IPS-NIHi11 (cell line): Measurements from ENCODE around the gene LPCAT1.
"Not testable (repeated sequence)": the region's sequence is repeated elsewhere in the genome, so short reads cannot be mapped to it uniquely, and the experiment has no call there.

Experiments used
- DNase-seq: peaks from one replicate; pipeline ENCODE4 v3.0.0; 2012; ENCODE audit warnings: mixed read lengths, low spot score

LPCAT1 gene, protein sequence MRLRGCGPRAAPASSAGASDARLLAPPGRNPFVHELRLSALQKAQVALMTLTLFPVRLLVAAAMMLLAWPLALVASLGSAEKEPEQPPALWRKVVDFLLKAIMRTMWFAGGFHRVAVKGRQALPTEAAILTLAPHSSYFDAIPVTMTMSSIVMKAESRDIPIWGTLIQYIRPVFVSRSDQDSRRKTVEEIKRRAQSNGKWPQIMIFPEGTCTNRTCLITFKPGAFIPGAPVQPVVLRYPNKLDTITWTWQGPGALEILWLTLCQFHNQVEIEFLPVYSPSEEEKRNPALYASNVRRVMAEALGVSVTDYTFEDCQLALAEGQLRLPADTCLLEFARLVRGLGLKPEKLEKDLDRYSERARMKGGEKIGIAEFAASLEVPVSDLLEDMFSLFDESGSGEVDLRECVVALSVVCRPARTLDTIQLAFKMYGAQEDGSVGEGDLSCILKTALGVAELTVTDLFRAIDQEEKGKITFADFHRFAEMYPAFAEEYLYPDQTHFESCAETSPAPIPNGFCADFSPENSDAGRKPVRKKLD

GRCh38 chr5:1523793-1524480, at the start of gene LPCAT1:
Gene LPCAT1, minus strand, starts transcription at chr5:1523960. Its CDS starts 116 bp downstream, at chr5:1523844.
- peak; percentile 95 for DNase-seq

GRCh38 chr5:1571875-1572274, 48.1 kb upstream of the LPCAT1 start:
- not testable (repeated sequence) for DNase-seq

DNA sequence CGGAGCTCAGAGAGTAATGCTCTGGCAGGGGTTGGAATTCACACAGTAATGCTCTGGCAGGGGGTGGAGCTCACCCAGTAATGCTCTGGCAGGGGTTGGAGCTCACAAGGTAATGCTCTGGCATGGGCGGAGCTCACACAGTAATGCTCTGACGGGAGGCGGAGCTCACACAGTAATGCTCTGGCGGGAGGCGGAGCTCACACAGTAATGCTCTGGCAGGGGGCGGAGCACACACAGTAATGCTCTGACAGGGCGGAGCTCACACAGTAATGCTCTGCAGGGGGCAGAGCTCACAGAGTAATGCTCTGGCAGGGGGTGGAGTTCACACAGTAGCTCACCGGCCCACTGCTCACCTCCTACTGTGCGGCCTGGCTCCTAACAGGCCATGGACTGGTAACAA, 47.2 kb upstream of the LPCAT1 start:
- DNase-seq: no peak

DNA sequence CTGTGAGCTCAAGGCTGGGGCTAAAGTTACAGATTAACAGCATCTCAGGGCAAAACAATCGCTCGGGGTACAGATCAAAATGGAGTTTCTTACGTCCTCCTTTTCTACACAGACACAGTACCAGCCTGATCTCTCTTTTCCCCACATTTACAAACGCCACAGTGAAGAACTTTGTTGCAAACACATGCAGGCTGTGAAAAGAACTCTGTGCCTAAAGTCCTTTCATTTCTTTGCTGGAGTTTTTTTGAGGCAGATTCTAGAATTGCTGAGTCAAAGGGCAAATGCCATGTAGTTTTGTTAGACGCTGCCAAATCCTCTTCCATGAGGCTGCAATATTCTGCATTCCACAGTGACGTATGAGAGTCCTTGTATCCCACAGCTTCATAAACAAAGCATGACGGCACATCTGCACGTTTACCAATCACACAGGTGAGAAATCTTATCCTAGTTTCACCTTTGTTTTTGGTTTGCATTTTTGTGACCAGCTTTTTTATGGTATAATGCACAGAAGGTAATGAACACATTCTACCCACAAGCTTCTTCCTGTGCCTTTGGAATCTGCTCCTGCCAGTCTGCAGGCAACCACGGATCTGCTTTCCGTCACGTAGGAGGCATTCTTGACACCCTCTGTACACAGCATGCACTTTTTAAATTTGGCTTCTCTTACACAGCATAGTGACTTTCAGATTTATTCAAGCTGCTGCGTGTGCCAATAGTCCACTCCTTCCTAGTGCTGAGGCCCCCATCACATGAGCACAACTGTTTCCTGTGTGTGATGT, 44.6 kb upstream of the LPCAT1 start:
- no peak for DNase-seq

- DNase-seq: not testable (repeated sequence)
Measured at GRCh38 chr5:1567527-1568200, 43.9 kb upstream of the LPCAT1 start.

DNA sequence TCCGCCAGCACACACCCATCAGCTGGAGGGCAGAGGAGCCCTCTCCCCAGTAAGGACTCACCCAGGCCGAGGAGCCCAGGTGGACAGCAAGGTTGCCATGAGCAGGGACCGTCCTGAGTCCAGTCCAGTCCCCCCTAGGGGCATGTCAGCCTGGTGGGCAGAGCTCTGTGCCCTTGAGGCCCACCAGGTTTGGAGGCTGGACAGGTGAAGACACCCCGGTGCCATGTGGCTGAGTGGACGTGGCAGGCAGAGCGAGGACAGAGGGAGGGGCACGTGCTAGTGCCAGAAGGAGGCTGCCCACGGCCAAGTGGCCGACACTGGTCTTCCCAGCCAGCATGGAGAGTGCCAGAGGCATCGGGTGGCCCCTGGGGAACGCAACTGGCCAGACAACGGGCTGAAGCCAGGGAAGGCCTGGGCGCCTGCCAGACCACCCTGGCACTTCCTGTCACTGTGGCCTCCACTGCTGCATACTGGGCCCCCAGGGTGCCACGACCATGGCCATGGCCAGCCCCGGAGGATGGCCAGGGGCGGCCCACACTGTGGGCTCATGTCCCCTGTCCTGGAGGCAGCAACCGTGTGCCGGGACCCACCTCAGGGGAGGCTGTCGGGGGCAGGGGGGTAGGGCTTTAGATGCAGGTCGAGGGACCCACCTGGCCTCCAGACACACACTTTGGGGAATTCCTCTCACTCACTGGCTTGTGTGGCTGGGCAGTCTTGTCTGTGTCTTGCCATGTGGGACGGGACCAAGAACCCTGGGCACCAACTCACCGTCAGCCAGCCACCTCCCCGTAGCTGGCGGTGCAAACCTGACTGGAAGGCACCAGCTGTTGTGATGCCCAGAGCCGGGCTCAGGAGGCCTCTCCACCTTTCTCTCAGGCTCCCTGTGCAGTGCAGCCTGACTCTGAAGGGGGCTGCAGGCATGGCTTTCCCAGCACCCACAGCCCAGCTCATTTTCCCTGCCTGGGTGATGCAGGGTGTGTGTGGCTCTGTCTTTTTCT, 42.3 kb upstream of the LPCAT1 start:
- DNase-seq: no peak

- no peak for DNase-seq
Measured at GRCh38 chr5:1564824-1565736, 41.3 kb upstream of the LPCAT1 start.

DNA sequence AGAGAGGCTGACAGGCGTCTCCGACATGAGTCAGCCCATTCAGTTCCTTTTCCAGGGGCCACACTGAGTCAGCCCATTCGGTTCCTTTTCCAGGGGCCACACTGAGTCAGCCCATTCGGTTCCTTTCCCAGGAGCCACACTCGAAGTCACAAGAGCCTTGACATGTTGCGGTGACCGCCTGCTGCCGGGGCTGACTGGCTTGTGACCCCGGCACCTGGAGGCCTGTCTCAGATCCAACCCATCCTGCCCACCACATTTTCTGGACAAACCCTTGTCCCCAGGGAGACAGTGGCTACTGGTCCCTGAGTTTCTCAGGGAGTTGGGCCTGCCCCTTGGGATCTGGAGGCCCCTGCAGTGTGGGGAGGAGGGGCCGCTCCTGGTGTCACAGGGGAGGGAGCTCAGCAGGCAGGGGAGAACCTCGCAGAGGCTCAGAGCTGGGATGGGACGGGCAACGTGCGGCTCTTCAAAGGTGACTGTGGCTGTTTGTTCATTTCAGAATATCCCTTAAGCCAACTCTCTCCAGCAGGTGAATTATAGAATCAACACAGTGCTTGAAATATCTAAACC, 40.5 kb upstream of the LPCAT1 start:
- DNase-seq: no peak

- no peak for DNase-seq
Measured at GRCh38 chr5:1563617-1564181, 39.9 kb upstream of the LPCAT1 start.

GRCh38 chr5:1563051-1563461, 39.3 kb upstream of the LPCAT1 start:
- no peak for DNase-seq

GRCh38 chr5:1562599-1562998, 38.8 kb upstream of the LPCAT1 start:
- DNase-seq: no peak

GRCh38 chr5:1561402-1561929, 37.7 kb upstream of the LPCAT1 start:
- no peak for DNase-seq

GRCh38 chr5:1560499-1560898, 36.7 kb upstream of the LPCAT1 start:
- DNase-seq: not testable (repeated sequence)

DNA sequence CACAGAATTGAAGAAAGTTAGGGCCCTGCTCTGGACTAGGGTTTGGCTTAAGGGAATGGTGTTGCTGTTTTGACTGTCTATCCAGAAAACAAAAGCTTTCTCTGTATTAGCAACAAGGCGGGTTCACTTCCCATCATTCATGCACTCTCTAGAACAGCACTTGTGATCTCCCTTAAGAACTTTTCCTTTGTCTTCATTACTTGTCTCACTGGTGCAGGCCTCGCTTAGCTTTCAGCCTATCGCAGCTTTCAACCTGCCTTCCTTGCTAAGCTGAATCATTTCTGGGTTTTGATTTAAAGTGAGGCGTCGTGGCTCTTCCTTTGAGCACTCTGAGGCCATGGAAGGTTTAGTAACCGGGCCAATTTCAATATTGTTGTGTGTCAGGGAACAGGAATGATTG, 35.2 kb upstream of the LPCAT1 start:
- no peak for DNase-seq

DNA sequence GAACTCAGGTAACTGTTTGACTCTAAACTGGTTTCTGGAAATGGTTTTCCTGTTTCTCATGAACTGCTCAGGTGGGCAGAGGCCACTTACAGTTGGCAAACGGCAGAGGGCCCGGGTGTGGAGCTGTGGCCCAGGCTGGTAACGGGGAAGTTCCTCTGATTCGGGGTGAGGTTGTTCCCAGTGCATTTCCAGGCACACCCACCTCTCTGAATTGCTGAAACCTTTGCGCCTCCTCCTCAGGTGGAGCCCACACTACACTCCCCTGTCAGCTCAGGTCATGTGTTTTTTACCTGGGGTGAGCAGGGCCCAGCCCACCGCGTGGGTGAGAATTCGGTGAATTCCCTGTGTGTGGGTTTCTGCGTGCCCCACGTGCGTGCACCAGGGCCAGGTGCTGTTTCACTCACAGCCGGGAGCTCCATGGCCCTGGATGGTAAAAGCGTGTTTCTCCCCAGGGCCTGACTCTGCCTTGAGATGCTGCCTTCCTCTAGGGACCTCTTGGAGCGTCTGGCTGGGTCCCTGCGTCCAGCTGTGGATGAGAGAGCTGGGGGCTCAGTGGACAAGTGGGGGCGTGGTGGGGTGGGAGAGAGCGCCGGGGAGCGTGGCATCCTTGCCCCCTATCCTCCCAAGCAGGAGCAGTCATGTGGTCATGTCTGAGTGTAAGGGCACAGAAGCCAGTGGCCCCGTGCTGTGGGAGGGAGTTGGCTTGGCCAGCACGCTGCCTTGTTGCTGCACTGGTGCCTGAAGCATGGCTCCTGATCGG, 33.5 kb upstream of the LPCAT1 start:
- no peak for DNase-seq

- DNase-seq: no peak
Measured at GRCh38 chr5:1555808-1556731, 32.3 kb upstream of the LPCAT1 start.
